HG03039 (cell line): ENCODE measurements around the gene DBX2.
"Not testable (repeated sequence)": the region's sequence is repeated elsewhere in the genome, so short reads cannot be mapped to it uniquely, and the experiment has no call there.

ENCODE experiments used
- ATAC-seq: cut with Tn5 transposase; IDR thresholded peaks from one replicate; pipeline ENCODE4 v1.9.1; 2021; ENCODE audit warnings: mild to moderate bottlenecking, moderate library complexity; ENCODE audit not compliant: unreplicated experiment

The DBX2 gene

DNA sequence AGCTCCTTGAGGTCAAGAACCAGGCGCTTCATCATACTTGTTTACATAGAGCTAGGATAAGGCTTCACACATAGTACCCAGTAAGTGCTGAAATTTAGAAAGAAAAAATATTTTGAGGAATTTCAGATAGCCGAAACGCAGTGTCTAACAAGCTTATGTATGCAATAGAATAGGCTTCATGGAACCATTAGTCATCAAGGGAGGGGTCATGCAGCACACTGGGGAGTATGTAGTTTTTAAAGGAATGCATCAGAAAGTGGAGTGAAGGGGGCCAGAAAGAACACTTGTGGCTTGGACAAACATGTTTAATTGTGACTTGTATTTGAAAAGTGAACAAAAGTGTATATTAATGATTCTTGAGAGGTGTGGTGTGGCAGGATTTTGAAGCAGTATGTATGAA is 38.1 kb downstream of the DBX2 start:
- ATAC-seq = no peak

DNA sequence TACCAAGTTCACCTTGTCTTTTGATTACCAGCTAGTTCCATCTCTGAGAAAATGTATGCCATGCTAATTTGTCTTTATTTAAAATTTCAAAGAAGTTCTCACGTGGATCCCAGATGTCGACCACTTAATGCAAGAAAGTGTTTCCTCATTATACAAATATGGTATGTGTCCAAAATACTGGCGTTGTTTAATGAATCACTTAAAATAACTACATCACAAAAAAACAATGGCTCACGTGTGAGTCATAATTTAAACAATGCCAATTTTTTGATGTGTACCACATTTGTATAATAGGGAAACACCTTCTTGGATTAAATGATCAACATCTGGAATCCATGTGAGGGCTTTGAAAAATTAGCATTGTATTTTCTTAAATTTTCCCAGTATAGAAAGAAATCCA is 40.8 kb downstream of the DBX2 start:
- ATAC-seq = no peak

DNA sequence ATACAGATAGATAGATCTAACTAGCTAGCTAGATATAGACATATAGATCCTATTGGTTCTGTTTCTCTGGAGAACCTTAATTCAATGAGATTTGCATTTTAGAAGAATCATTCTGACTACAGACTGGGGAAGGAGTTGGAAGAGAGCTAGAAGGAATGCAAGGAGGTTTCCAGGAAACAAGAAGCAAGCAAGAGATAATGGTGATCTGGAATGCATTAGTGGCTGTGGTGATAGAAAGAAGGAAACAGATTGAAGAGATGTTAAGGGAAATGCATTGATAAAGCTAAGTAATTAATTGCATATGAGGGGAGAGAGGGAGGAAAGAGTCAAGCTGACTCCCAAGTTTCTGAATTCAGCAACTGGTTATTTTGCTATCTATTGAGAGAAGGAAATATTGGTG is 42.7 kb downstream of the DBX2 start:
- ATAC-seq = no peak

DNA sequence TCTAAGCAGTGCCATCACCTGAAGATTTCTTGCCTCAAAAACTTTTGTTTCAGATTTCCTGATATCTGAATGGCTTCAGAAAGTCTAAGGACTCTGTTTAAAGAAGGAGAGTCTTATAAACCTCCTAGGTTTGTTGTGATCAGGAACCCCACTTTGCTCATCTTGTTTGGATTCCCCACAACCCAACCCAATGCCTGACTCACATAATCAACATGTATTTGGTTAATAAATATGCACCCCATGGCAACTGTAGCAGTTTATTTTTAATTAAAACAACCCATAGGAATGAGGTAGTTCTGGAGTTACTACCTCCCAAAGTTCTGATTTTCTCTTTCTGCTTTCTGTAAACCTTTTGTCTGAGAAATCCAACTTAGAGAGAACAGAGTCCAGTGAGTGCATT is 51.5 kb downstream of the DBX2 start:
- no peak for ATAC-seq

DNA sequence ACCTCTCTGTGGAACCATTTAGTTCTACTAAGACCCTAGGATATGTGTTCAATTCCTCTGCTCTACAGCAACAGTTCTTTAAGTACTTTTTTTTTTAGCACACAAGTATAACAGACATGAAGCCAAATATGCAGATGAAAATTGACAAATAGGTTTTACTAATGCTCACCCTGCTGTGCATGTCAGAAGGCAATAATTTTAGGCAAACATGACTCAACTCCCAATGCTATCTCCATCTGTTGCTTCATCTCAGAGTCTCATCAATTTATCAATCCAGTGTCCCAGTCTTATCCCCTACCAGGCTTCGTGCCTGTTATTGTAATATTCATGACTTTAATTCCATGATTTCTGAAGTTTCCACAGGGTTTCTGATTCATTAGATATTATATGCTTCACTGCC is 57.7 kb downstream of the DBX2 start:
- no peak for ATAC-seq

DNA sequence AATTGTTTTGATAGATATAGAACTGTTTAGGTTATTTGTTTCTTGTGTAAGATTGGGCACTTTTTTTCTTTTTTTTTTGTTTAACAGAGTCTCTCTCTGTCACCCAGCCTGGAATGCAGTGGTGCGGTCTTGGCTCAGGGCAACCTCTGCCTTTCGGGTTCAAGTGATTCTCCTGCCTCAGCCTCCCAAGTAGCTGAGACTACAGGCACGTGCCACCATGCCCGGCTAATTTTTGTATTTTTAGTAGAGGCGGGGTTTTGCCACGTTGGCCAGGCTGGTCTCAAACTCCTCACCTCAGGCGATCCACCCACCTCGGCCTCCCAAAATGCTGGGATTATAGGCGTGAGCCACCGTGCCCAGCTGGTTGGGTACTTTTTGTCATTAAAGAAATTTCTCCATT is 66.0 kb downstream of the DBX2 start:
- not testable (repeated sequence) for ATAC-seq

DNA sequence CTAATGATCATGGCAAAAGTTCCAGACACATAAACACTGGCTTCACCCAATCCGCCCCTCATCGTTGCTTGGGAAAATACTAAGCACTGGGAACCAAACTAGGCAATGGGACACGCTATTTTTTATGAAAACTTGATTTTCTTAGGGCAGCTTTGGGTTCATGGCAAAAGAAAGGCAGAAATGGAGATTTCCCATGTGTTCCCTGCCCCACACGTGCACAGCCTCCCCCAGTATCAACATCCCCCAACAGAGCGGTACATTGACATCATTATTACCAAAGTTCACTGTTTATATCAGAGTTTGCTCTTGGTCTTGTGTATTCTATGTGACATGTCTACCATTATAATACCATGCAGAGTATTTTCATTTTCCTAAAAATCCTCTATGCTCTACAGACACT is 71.0 kb downstream of the DBX2 start:
- no peak for ATAC-seq

DNA sequence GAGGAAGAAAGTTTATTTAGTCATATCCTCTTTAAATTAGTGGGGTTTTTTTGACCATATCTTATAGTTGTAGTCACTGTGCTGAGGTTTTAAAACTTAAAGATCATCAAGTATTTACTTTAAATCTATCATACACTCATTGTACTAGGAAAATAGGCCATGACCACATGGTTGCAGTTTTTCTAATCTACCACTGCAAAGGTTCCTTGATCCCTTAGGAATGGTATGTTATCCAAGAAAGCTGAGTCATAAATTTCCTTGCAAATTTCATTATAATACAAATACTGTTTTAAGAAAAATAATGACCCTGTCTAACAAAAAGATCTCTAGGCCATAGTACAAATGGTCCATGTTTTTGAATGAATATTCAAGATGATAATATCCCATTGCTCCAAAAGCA is 74.7 kb downstream of the DBX2 start:
- ATAC-seq = no peak

DNA sequence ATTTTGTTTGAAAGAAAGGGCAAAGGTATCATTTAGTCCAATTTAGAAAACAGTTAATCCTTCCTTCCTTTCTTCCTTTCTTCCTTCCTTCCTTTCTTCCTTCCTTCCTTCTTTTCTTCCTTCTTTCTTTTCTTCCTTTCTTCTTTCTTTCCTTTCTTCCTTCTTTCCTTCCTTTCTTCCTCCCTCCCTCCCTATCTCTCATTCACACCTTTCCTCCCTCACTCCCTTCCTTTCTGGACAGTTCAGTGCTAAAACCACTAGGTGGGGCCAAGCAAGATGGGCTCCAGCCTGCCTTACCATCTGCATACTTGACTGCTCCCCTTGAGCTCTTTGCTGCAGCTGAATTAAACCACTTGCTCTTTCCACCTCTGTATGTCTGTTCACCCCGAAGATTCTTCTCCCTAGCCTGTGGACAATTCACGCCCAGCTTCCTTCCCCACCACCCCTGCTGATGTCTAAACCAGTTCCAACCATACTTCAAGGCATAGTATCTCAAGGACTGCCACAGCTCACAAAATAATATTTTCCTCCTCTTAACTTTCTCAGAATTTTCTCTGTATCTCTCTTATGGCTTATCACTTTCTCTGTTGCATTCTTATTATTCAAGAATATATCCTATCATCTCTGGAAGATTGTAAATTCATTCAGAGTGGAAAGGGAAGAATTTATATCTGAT is 78.0 kb downstream of the DBX2 start:
- ATAC-seq = peak; percentile 54

DNA sequence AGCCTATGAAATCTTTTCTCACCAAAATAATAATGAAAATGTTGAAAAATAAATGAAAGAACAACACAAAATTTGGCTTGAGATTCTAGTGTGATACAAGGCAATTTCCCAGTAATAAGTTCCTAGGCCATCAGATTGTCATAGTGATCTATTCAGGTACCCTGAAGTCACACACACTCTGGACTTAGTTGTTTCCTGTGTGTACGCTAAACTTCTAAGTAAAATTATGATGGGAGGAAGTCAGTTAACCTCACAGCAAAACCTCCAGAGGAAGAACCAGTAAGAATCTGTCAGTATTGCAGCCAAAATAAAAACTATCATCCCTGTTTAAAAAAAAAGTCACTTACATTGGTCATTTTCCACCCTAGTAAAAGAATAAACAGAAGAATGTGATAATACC is 81.9 kb downstream of the DBX2 start:
- no peak for ATAC-seq
